H1 (cell line): ENCODE data around the gene PIGM. TPM values are rescaled to one million over a fixed set of nuclear protein-coding genes. Genes with fewer than 3 reads are reported as not detected.

ENCODE experiments used
- CTCF ChIA-PET: fragments of 300-600 bp; sonication (Branson Sonifier 250); formaldehyde crosslinking; loops from one replicate; lab custom pipeline; 2021; ENCODE audit not compliant: partially characterized antibody; lab: Charles Lee
- POLR2A ChIA-PET: fragments of 300-600 bp; sonication (Branson Sonifier 250); formaldehyde crosslinking; loops from one replicate; lab custom pipeline; 2021; ENCODE audit warnings: inconsistent platforms; ENCODE audit not compliant: partially characterized antibody; lab: Charles Lee
- DNase-seq, 2 experiments: peaks; one replicate each; pipeline versions ENCODE4 v3.0.0 to v3.0.0-alpha.2; 2010 to 2022; ENCODE audit warnings: low spot score in 2 of 2, low read depth in 1 of 2, mixed read lengths in 1 of 2
- FAIRE-seq: peaks from 2 replicates; lab custom pipeline; 2011; peaks lifted over from hg19 to GRCh38; lab: Jason Lieb, UNC
- H2AFZ ChIP-seq: 2 replicates; pipeline ENCODE4 v1.8.1; 2012; ENCODE audit warnings: low read length, inconsistent platforms
- H2AK5ac ChIP-seq: 2 replicates; pipeline ENCODE4 v1.6.1; 2013; ENCODE audit warnings: low read depth, low read length
- H2BK120ac ChIP-seq: replicated peaks from 2 replicates; pipeline ENCODE3; 2013; ENCODE audit warnings: low read depth, low read length, inconsistent platforms
- H2BK12ac ChIP-seq: 2 replicates; pipeline ENCODE4 v1.6.1; 2013; ENCODE audit warnings: low read depth, low read length
- H2BK15ac ChIP-seq: 2 replicates; pipeline ENCODE4 v1.6.1; 2013; ENCODE audit warnings: low read length
- H2BK20ac ChIP-seq: 2 replicates; pipeline ENCODE4 v1.6.1; 2013; ENCODE audit warnings: low read length
- H2BK5ac ChIP-seq: 2 replicates; pipeline ENCODE4 v1.6.1; 2013; ENCODE audit warnings: low read depth, low read length
- H3K14ac ChIP-seq: 2 replicates; pipeline ENCODE4 v1.6.1; 2013; ENCODE audit warnings: inconsistent platforms; ENCODE audit not compliant: insufficient read length
- H3K18ac ChIP-seq: 2 replicates; pipeline ENCODE4 v1.6.1; 2013; ENCODE audit warnings: low read length; ENCODE audit errors: extremely low read depth
- H3K23ac ChIP-seq: 2 replicates; pipeline ENCODE4 v1.6.1; 2013; ENCODE audit warnings: inconsistent platforms; ENCODE audit not compliant: insufficient read length
- H3K23me2 ChIP-seq: 2 replicates; pipeline ENCODE4 v1.6.1; 2013; ENCODE audit warnings: low read depth, low read length
- H3K27ac ChIP-seq: 2 replicates; pipeline ENCODE4 v1.6.1; 2011; ENCODE audit warnings: low read depth, low read length, inconsistent platforms
- H3K27me3 ChIP-seq, 4 experiments: replicated peaks in 1 of 4; 1 replicate in 1 of 4; 2 replicates in 3 of 4; pipeline versions ENCODE4 v1.6.1 to v1.8.1; 2011 to 2013; ENCODE audit warnings: low read length in 3 of 4, mild to moderate bottlenecking in 3 of 4, inconsistent platforms in 2 of 4, mixed read lengths in 2 of 4, moderate library complexity in 1 of 4; ENCODE audit not compliant: control insufficient read depth in 3 of 4, insufficient read depth in 3 of 4; ENCODE audit errors: extremely low read depth in 1 of 4
- H3K36me3 ChIP-seq, 4 experiments: 2 replicates each; pipeline versions ENCODE4 v1.6.1 to v1.8.1; 2011 to 2013; ENCODE audit warnings: mild to moderate bottlenecking in 4 of 4, low read length in 3 of 4, moderate library complexity in 2 of 4, control low read depth in 1 of 4, inconsistent platforms in 1 of 4; ENCODE audit not compliant: insufficient read depth in 4 of 4, control insufficient read depth in 2 of 4
- H3K4ac ChIP-seq: replicated peaks from 2 replicates; pipeline ENCODE3; 2013; ENCODE audit warnings: low read length, low read depth, mixed read lengths, inconsistent platforms; ENCODE audit not compliant: insufficient read length
- H3K4me1 ChIP-seq, 4 experiments: replicated peaks in 1 of 4; 1 replicate in 1 of 4; 2 replicates in 3 of 4; pipeline versions ENCODE4 v1.6.1 to v1.8.1; 2011 to 2013; ENCODE audit warnings: low read length in 3 of 4, inconsistent platforms in 2 of 4, mixed read lengths in 1 of 4; ENCODE audit not compliant: insufficient read depth in 4 of 4, control insufficient read depth in 3 of 4
- H3K4me2 ChIP-seq, 2 experiments: 2 replicates each; pipeline versions ENCODE4 v1.6.1 to v1.8.1; 2011 to 2013; ENCODE audit warnings: low read depth in 2 of 2, low read length in 2 of 2, control low read depth in 1 of 2, inconsistent platforms in 1 of 2, mild to moderate bottlenecking in 1 of 2; ENCODE audit not compliant: insufficient read depth in 1 of 2
- H3K4me3 ChIP-seq, 4 experiments: fragments of 200-600, 300-600 bp in 1 of 4; sonication (generic), shearing (Covaris generic), sonication (Bioruptor Twin) in 1 of 4; 2 replicates each; pipeline versions ENCODE4 v1.5.1 to v1.8.1; 2011 to 2016; ENCODE audit warnings: low read length in 4 of 4, low read depth in 3 of 4, control low read depth in 2 of 4, inconsistent platforms in 2 of 4, mild to moderate bottlenecking in 2 of 4, mixed read lengths in 1 of 4, moderate library complexity in 1 of 4; ENCODE audit not compliant: insufficient read depth in 2 of 4; ENCODE audit errors: extremely low read depth in 1 of 4
- H3K56ac ChIP-seq: replicated peaks from 2 replicates; pipeline ENCODE3; 2013; ENCODE audit warnings: low read depth, mild to moderate bottlenecking, mixed read lengths, low read length, inconsistent platforms; ENCODE audit not compliant: insufficient read length
- H3K79me1 ChIP-seq: 2 replicates; pipeline ENCODE4 v1.6.1; 2013; ENCODE audit warnings: low read depth, low read length, control low read depth
- H3K79me2 ChIP-seq, 2 experiments: 2 replicates each; pipeline versions ENCODE4 v1.6.1 to v1.8.1; 2012 to 2013; ENCODE audit warnings: low read length in 2 of 2, mild to moderate bottlenecking in 2 of 2, inconsistent platforms in 1 of 2; ENCODE audit not compliant: insufficient read depth in 2 of 2, control insufficient read depth in 1 of 2
- H3K9ac ChIP-seq, 4 experiments: replicated peaks in 1 of 4; 1 replicate in 1 of 4; 2 replicates in 3 of 4; pipeline versions ENCODE4 v1.6.1 to v1.8.1; 2011 to 2013; ENCODE audit warnings: low read depth in 3 of 4, low read length in 3 of 4, control low read depth in 2 of 4, mild to moderate bottlenecking in 2 of 4, moderate library complexity in 2 of 4, inconsistent platforms in 1 of 4; ENCODE audit errors: extremely low read depth in 1 of 4
- H3K9me3 ChIP-seq, 2 experiments: 2 replicates each; pipeline versions ENCODE4 v1.6.1 to v1.8.1; 2012 to 2013; ENCODE audit warnings: mild to moderate bottlenecking in 2 of 2, moderate library complexity in 2 of 2, control low read depth in 1 of 2, inconsistent platforms in 1 of 2, low read depth in 1 of 2, low read length in 1 of 2, mixed read lengths in 1 of 2; ENCODE audit not compliant: insufficient read depth in 2 of 2
- H4K20me1 ChIP-seq, 2 experiments: replicated peaks in 1 of 2; 2 replicates each; pipeline versions ENCODE3 to v1.8.1; 2011 to 2013; ENCODE audit warnings: inconsistent platforms in 2 of 2, low read length in 2 of 2, mild to moderate bottlenecking in 1 of 2; ENCODE audit not compliant: insufficient read depth in 2 of 2, control insufficient read depth in 1 of 2
- H4K5ac ChIP-seq: 2 replicates; pipeline ENCODE4 v1.6.1; 2013; ENCODE audit warnings: low read length, low read depth, mixed read lengths, inconsistent platforms; ENCODE audit not compliant: insufficient read length
- H4K8ac ChIP-seq: 2 replicates; pipeline ENCODE4 v1.8.0; 2013; ENCODE audit warnings: mild to moderate bottlenecking, moderate library complexity, low read length, inconsistent platforms; ENCODE audit not compliant: insufficient read depth; ENCODE audit errors: extremely low read depth
- H4K91ac ChIP-seq: replicated peaks from 2 replicates; pipeline ENCODE3; 2013; ENCODE audit warnings: low read length, mixed read lengths, inconsistent platforms; ENCODE audit not compliant: insufficient read length
- ATF3 ChIP-seq: IDR thresholded peaks from 2 replicates; pipeline ENCODE4 v1.6.1; 2011; ENCODE audit warnings: low read depth, mild to moderate bottlenecking, low read length; ENCODE audit not compliant: insufficient read depth
- BACH1 ChIP-seq: IDR thresholded peaks from 2 replicates; pipeline ENCODE4 v1.6.1; 2012; ENCODE audit warnings: low read length, improper control_type of control experiment
- CHD1 ChIP-seq: IDR thresholded peaks from 2 replicates; pipeline ENCODE4 v1.6.1; 2012; ENCODE audit warnings: low read depth, low read length, improper control_type of control experiment
- CTCF ChIP-seq, 3 experiments: IDR thresholded peaks; 1 replicate in 2 of 3; 2 replicates in 1 of 3; pipeline versions ENCODE4 v1.5.1 to v1.6.1; 2011; ENCODE audit warnings: low read length in 3 of 3, mild to moderate bottlenecking in 3 of 3, inconsistent platforms in 2 of 3, low read depth in 1 of 3, moderate library complexity in 1 of 3; ENCODE audit not compliant: insufficient read depth in 1 of 3; ENCODE audit errors: control extremely low read depth in 1 of 3
- GABPA ChIP-seq: IDR thresholded peaks from 2 replicates; pipeline ENCODE4 v1.6.1; 2011; ENCODE audit warnings: mild to moderate bottlenecking, low read length, moderate library complexity, borderline replicate concordance; ENCODE audit not compliant: insufficient read depth
- RAD21 ChIP-seq, 2 experiments: IDR thresholded peaks in 1 of 2; conservative IDR thresholded peaks in 1 of 2; 2 replicates each; pipeline ENCODE4 v1.6.1; 2011; ENCODE audit warnings: low read depth in 2 of 2, low read length in 2 of 2, improper control_type of control experiment in 1 of 2, inconsistent platforms in 1 of 2, mild to moderate bottlenecking in 1 of 2, moderate library complexity in 1 of 2
- TCF12 ChIP-seq: IDR thresholded peaks from 2 replicates; pipeline ENCODE4 v1.6.1; 2011; ENCODE audit warnings: low read depth, mild to moderate bottlenecking, low read length
- WGBS, 2 experiments: shearing (Covaris generic) in 1 of 2; methylation state at CpG; one replicate each; pipeline versions ENCODE4 v1.1.6 to v1.1.7; 2013 to 2015; ENCODE audit warnings: low lambda C conversion rate in 2 of 2, mixed read lengths in 2 of 2, inconsistent platforms in 1 of 2, low coverage in 1 of 2, missing lambda C conversion rate in 1 of 2; ENCODE audit not compliant: insufficient replicate concordance in 2 of 2, insufficient coverage in 1 of 2, insufficient read length in 1 of 2; ENCODE audit errors: extremely low coverage in 1 of 2, missing lambda C conversion rate in 1 of 2; 5-methylcytosine and 5-hydroxymethylcytosine counted together
- polyA plus RNA-seq, 7 experiments: library from polyadenylated mRNA; depleted of rRNA in 3 of 7; stranded (reverse) in 5 of 7; unstranded in 2 of 7; fragments of >200 nt in 5 of 7; fragments of 200-250 nt in 2 of 7; gene quantifications; 1 replicate in 5 of 7; 2 replicates in 1 of 7; 4 replicates in 1 of 7; pipeline versions ENCODE4 v1.2.1 to v1.2.3, GENCODE V29; 2011 to 2013; ENCODE audit warnings: missing spikeins in 2 of 7, mixed read lengths in 2 of 7
- total RNA-seq: library from RNA; stranded (reverse); fragmentation: NEBNext Ultra II Directional; extraction: Animal tissue kit (Norgen Biotek cat#: 25700); gene quantifications from 2 replicates; pipeline ENCODE4 v1.2.1, GENCODE V29; 2021

PIGM gene
- total and polyA plus RNA-seq, 2 of the 8 experiments (the other 6 are each of a cell fraction or from before 2014, with no cell fraction given) = 5.4 to 6.0 TPM

GRCh38 chr1:160011781-160012180, 20.0 kb downstream of the PIGM start:
- Histone ChIP-seq H3K9ac (no peak overlapping the region), H4K8ac (no peak overlapping the region), H4K5ac (no peak overlapping the region), H3K36me3 (no peaks in the 10 kb centered on the region), H3K4ac (no peak overlapping the region), H3K23me2 (no peaks in the 10 kb centered on the region), H2BK120ac (no peak overlapping the region), H3K79me1 (no peaks in the 10 kb centered on the region), H3K18ac (no peak overlapping the region), H2AFZ (no peak overlapping the region), H3K27ac (no peak overlapping the region), H4K20me1 (no peaks in the 10 kb centered on the region), H3K4me3 (no peak overlapping the region), H4K91ac (no peak overlapping the region), H2BK5ac (no peak overlapping the region), H3K4me2 (no peak overlapping the region), H3K23ac (no peak overlapping the region), H3K9me3 (no peaks in the 10 kb centered on the region), H3K79me2 (no peaks in the 10 kb centered on the region), H2BK12ac (no peak overlapping the region), H3K27me3 (no peaks in the 10 kb centered on the region), H3K4me1 (no peaks in the 10 kb centered on the region), H2BK15ac (no peak overlapping the region), H2BK20ac (no peak overlapping the region), H3K14ac (no peak overlapping the region), H3K56ac (no peak overlapping the region), H2AK5ac (no peak overlapping the region)
- no peak for FAIRE-seq
- WGBS, 2 experiments = 76% methylated on average over 3 of the region's 3 CpGs; no CpG with 5 or more reads in 1 of the 2 experiments
- ChIA-PET CTCF (interaction anchor here (9.6 kb wide), 1 partner anchor 121 kb away, joined by 177 read pairs; no protein-coding TSS in a partner anchor), POLR2A (no interaction called here)
- TF ChIP-seq RAD21 (IDR thresholded peaks at IDR 0.05 in 1 of 2, conservative IDR thresholded peaks at IDR 0.05 in 1 of 2; ENCODE audit: low read depth in 2 of 2, low read length in 2 of 2) (no peak), GABPA (no peak), CHD1 (no peak), BACH1 (no peak), CTCF (IDR thresholded peaks at IDR 0.05; ENCODE audit: control extremely low read depth in 1 of 3, insufficient read depth in 1 of 3, low read depth in 1 of 3, low read length in 3 of 3) (no peak), TCF12 (no peak), ATF3 (no peak)
- no peak for DNase-seq
